Suppressor macrophage treated with lipopolysaccharide for 1 hour (primary cell): ENCODE results near the gene SARNP.

ENCODE experiments used
- DNase-seq, 3 donors: peaks; one replicate each; pipeline ENCODE4 v3.0.0-alpha.2; 2020 to 2022

Gene SARNP

GRCh38 chr12:55741931-55742680, 75.4 kb downstream of the SARNP start:
- no peak for DNase-seq

DNA sequence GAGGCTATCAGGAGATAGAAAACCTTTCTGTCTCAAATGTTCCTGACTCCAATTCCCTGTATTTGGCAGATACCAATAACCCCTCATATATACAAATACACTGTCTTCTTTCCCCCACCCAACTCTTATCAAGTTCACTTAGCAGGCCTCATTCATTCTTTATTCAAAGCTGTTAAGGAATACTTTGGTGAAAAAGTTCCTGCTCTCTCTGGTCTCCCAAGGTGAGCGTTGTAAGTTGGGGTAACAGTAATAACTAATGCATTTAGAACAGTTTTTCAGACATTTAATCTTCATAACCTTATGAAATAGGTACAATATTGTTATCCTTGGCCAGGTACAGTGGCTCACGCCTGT, 78.5 kb downstream of the SARNP start:
- DNase-seq = no peak

- peak; percentile 87 to 96 (median 95) for DNase-seq
These were observed 79.2 kb downstream of the SARNP start for GRCh38 chr12:55738123-55739024.

GRCh38 chr12:55737581-55738122, 79.9 kb downstream of the SARNP start:
- no peak for DNase-seq

DNA sequence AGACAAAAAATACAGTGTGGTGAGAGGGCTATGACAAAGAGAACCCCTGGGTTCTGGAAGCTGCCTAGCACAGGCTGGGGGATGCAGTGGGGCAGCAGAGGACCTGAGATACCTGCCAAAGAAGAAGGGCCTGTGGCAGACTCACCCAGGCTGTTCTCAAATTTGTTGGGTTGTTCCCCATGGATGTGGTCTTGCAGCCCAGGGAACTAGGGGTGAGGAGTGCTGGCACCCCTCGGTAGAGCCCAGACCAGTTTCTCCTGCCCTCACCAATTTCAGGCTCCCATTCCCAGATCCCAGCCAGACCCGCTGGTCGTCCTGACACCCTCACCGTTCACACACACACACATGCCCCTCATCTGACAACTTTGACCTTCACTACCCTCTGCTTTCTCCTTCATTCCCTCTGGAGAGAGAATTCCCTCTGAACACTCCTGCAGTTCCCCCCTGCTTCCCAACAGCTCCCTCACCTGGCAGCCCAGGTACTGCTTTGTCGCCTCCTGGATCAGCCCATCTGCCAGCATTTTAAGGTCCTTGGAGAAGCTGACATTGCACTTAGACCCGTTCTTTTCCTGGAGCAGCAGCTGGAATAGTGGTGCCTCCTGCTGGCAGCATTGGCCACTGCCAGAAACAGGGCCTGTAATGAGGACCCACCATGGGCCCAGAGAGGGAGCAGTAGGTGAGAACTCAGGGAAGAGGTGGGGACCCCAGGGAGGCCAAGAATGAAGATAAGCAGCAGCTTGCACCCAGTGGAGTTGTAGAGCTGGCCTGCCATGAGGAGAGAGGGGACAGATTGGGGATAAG, 80.5 kb downstream of the SARNP start:
- DNase-seq = peak; percentile 77 to 83 (median 80)

DNA sequence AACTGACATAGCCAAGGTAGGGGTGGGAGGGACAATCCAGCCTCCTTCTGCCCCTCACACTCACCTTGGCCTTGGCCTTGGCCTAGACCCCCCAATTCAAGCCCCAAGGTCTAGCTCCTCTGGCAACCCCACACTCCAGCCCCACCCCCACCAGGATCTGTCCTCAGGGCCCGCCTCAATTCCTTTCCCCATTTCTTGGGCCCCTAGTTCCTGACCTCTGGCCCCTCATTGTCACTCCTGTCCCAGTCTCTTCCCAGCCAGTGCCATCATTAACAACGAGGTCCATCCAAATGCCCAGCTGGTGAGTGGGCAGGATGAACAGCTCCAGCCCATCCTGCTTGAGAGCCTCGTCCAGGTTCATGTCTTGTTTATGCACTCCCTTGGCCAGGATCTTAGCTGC, 81.4 kb downstream of the SARNP start:
- no peak for DNase-seq

- DNase-seq = no peak
These were observed 82.9 kb downstream of the SARNP start for GRCh38 chr12:55734595-55734994.

DNA sequence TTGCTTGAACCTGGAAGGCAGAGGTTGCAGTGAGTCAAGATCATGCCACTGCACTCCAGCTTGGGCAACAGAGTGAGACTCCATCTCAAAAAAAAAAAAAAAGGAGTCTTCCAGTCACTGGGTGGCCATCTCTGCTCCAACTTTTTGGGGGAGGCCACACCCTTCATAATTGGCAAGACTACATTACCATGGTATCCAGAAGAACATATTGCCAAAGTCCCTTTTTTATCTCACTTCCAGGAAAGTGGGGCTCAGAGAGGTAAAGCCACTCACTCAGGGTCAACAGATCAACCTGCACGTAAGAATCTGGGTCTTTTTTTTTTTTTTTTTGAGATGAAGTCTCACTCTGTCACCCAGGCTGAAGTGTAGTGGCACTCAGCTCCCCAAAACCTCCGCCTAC, 83.7 kb downstream of the SARNP start:
- DNase-seq = no peak

DNA sequence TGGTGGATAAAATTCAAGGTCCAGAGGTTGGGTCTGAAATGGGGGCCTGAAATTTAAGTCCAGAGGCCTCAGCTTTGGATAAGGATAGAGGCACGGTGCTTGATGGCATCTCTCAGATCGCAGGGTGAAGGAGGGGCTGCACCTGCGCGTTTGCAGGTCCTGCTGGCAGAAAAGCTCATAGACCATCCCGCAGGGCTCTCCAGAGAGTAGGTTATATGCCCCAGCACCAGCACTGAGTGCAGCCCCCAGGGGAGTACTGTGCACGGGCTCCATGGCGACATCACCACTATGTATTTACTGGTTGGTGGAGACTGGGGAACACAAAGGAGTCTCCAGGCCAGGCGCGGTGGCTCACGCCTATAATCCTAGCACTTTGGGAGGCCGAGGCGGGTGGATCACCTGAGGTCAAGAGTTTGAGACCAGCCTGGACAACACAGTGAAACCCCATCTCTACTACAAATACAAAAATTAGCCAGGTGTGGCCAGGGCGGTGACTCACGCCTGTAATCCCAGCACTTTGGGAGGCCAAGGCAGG, 84.4 kb downstream of the SARNP start:
- no peak for DNase-seq

GRCh38 chr12:55732288-55732687, 85.2 kb downstream of the SARNP start:
- DNase-seq = no peak

- peak; percentile 53 to 68 (median 65) for DNase-seq
These were observed 87.4 kb downstream of the SARNP start for GRCh38 chr12:55729819-55730818.

- DNase-seq = peak; percentile 96 to 99 (median 97)
These were observed 88.3 kb downstream of the SARNP start, which contains the start of gene CD63 for GRCh38 chr12:55728939-55729818. Gene CD63, minus strand, starts transcription at chr12:55729009. Its CDS starts 668 bp downstream, at chr12:55728341.

GRCh38 chr12:55728186-55728938, 89.2 kb downstream of the SARNP start:
- DNase-seq = peak; percentile 60 to 88 (median 64)

DNA sequence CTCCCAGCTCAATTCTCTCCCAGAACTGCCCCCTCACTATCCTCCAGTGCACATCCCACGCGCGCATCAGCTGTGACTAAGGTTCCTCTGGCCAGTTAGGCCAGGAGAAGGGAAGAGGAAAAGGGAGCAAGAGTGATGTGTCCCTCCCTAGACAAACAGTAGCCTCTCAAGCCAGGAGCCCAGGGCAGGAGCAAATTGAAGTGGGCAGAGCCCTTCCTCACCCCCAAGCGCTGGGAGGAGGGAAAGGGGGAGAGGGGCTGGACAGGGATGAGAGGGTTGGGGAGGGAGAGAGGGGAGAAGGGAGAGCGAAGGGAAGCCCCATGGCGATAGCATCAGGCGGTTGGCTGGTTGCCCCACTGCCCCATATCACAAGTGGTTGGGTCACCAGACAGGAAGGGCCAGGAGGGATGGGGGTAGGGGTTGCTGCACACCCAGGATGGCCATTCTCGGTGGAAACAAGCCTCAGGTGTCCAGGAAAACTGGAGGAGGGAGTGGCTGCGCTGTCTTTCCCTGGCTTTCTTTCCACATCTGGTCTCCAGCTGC, 89.8 kb downstream of the SARNP start:
- peak; percentile 77 to 83 (median 78) for DNase-seq

DNA sequence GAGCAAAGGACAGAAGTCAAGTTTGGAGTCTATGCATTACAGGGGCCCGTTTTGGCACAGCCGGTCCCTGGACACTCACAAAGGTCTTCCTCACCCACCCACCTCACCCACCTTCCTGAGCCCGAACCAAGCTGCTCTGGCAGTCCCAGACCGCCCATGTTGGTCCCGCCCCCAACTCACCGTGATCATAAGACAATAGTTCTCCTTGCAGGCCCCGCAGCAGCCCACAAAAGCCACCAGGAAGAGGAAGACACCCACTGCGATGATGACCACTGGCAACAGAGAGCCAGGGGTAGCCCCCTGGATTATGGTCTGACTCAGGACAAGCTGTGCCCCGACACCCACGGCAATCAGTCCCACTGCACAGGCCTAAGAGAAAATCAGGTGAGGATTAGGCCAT, 90.6 kb downstream of the SARNP start:
- peak; percentile 79 to 87 (median 85) for DNase-seq

GRCh38 chr12:55725556-55725955, 92.0 kb downstream of the SARNP start:
- no peak for DNase-seq

DNA sequence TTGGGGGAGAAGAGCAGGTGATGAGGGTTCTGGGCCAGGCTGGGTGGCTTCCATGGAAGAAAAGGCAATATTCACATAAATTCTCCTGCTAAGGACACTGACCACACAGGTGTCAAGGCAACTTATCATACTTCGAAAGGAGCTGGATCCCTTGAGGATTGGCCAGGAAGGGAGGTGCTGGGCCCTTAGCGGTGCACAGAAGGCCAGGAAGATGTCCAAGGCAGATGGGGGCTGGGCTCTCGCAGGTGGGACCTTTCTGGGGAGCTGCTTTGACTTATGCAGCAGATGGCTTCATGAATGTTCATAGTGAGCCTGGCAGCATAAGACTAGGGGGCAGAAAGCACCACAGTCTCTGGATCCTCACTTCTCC, 92.6 kb downstream of the SARNP start:
- DNase-seq = no peak

DNA sequence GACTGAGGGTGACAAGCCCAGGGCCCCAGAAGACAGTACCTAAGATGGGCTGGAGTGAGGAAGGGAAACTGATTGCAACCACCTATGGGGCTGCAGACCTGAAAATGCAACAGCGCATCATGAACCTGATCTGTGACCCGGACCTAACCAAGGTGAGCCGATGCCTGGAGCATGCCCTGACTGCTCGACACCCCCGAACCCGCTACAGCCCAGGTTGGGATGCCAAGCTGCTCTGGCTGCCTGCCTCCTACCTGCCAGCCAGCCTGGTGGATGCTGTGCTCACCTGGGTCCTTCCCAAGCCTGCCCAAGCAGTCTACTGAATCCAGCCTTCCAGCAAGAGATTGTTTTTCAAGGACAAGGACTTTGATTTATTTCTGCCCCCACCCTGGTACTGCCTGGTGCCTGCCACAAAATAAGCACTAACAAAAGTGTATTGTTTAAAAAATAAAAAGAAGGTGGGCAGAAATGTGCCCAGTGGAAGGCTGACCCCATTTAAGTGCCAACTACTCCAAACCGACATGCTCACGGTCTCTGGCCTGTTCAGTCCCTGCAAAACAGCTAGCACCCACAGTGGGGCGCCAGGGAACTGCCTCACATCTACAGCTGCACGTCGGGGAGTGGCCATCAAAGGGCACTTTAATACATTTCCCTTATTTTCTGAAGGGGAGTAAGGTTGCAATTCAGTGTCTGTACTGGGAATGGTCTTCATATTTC, 93.1 kb downstream of the SARNP start:
- DNase-seq = peak; percentile 77 to 82 (median 79)
